K562 (cell line): ENCODE measurements around the gene PTGES3. TPM values are rescaled to one million over a fixed set of nuclear protein-coding genes. Genes with fewer than 3 reads are reported as not detected.
A peak's percentile ranks its signal among the peaks of the same experiment; 100 is the strongest.

Experiments
- CCAR2 ChIP-seq: fragments of 200-400 bp; formaldehyde crosslinking; IDR thresholded peaks from 2 replicates; pipeline ENCODE4 v1.6.1; 2017; ENCODE audit warnings: mild to moderate bottlenecking, low read depth, low read length
- CHAMP1 ChIP-seq: fragments of 450-650 bp; IDR thresholded peaks from 2 replicates; pipeline ENCODE4 v1.6.1; 2016; ENCODE audit warnings: mild to moderate bottlenecking
- DLX4 ChIP-seq: fragments of 250-450 bp; sonication (Bioruptor Pico); IDR thresholded peaks from 2 replicates; pipeline ENCODE4 v1.6.1; 2021; ENCODE audit warnings: mild to moderate bottlenecking
- EHMT2 ChIP-seq: fragments of 450-650 bp; IDR thresholded peaks from 2 replicates; pipeline ENCODE4 v1.6.1; 2018; ENCODE audit warnings: antibody characterized with exemption
- IFI16 ChIP-seq: fragments of 250-450 bp; sonication (Bioruptor Pico); IDR thresholded peaks from 2 replicates; pipeline ENCODE4 v2.1.2; 2022; ENCODE audit warnings: mild to moderate bottlenecking, inconsistent platforms
- NFE2 ChIP-seq: IDR thresholded peaks from 2 replicates; pipeline ENCODE4 v1.6.1; 2014; ENCODE audit warnings: antibody characterized with exemption, low read depth
- NFRKB ChIP-seq: fragments of 450-650 bp; IDR thresholded peaks from 2 replicates; pipeline ENCODE4 v1.6.1; 2016; ENCODE audit warnings: low read depth
- RBM34 ChIP-seq: fragments of 200-400 bp; formaldehyde crosslinking; IDR thresholded peaks from 2 replicates; pipeline ENCODE4 v1.6.1; 2018; ENCODE audit warnings: low read length, borderline replicate concordance; ENCODE audit not compliant: insufficient read depth
- SP1 ChIP-seq: sonication (generic); formaldehyde crosslinking; IDR thresholded peaks from 2 replicates; pipeline ENCODE4 v1.8.1; 2022; ENCODE audit warnings: mild to moderate bottlenecking, missing genetic modification reagents
- TRIM28 ChIP-seq: fragments of 450-650 bp; IDR thresholded peaks from 2 replicates; pipeline ENCODE4 v1.6.1; 2017
- XRCC5 ChIP-seq: fragments of 200-400 bp; formaldehyde crosslinking; IDR thresholded peaks from 2 replicates; pipeline ENCODE4 v1.6.1; 2017; ENCODE audit warnings: low read depth, mild to moderate bottlenecking, low read length
- ZBTB33 ChIP-seq: sonication (generic); formaldehyde crosslinking; IDR thresholded peaks from 2 replicates; pipeline ENCODE4 v1.8.1; 2023; ENCODE audit warnings: mild to moderate bottlenecking, missing genetic modification reagents
- ZFX ChIP-seq: sonication (generic); formaldehyde crosslinking; IDR thresholded peaks from 2 replicates; pipeline ENCODE4 v1.8.0; 2022; ENCODE audit warnings: mild to moderate bottlenecking, missing genetic modification reagents, moderate library complexity
- ZNF124 ChIP-seq: sonication (generic); formaldehyde crosslinking; IDR thresholded peaks from 2 replicates; pipeline ENCODE4 v1.8.1; 2022; ENCODE audit warnings: missing genetic modification reagents
- ZNF561 ChIP-seq: fragments of 450-650 bp; formaldehyde crosslinking; conservative IDR thresholded peaks from 2 replicates; pipeline ENCODE4 v1.4.0; 2020; ENCODE audit warnings: mild to moderate bottlenecking, moderate library complexity
- polyA plus RNA-seq, 8 experiments: library from polyadenylated mRNA; depleted of rRNA in 4 of 8; stranded (reverse) in 5 of 8; unstranded in 3 of 8; fragments of >200 nt; fragmentation: Nextera tagmentation in 2 of 8; fragmentation: Illumina TruSeq in 1 of 8; extraction: Ambion mirVana in 2 of 8; extraction: Trizol in 1 of 8; gene quantifications; 2 replicates each; pipeline versions ENCODE4 v1.2.1 to v1.2.3, GENCODE V29; 2011 to 2014; ENCODE audit warnings: inconsistent platforms in 1 of 8, missing spikeins in 1 of 8
- total RNA-seq, 7 experiments: library from RNA; depleted of rRNA in 6 of 7; stranded (reverse); fragments of >200 nt in 6 of 7; fragmentation: Illumina TruSeq in 2 of 7; extraction: Trizol in 2 of 7; gene quantifications; 2 replicates each; pipeline versions ENCODE4 v1.2.1 to v1.2.3, GENCODE V29; 2011 to 2021; ENCODE audit warnings: low replicate concordance in 1 of 7
- TF ChIP-seq, protein P1 (sequence below), 3 experiments: fragments of 200-800 bp in 1 of 3; sonication (Bioruptor generic) in 1 of 3; sonication (generic) in 1 of 3; formaldehyde crosslinking in 1 of 3; IDR thresholded peaks; 2 replicates each; pipeline versions ENCODE4 v1.6.1 to v1.8.0; 2016 to 2022; ENCODE audit warnings: mild to moderate bottlenecking in 2 of 3, missing compliant biosample characterization in 2 of 3, missing genetic modification characterization in 2 of 3, missing genetic modification reagents in 1 of 3
- TF ChIP-seq, protein P2 (sequence below), 3 experiments: fragments of 200-800 bp in 1 of 3; fragments of 250-450 bp in 1 of 3; fragments of 450-650 bp in 1 of 3; sonication (Bioruptor Pico) in 1 of 3; sonication (Bioruptor generic) in 1 of 3; formaldehyde crosslinking in 1 of 3; IDR thresholded peaks; 2 replicates each; pipeline versions ENCODE4 v1.6.1 to v1.8.0; 2016 to 2022; ENCODE audit warnings: mild to moderate bottlenecking in 2 of 3, missing genetic modification characterization in 2 of 3, missing compliant biosample characterization in 1 of 3, moderate library complexity in 1 of 3
- TF ChIP-seq, protein P3 (sequence below): fragments of 250-450 bp; sonication (Bioruptor Pico); IDR thresholded peaks from 2 replicates; pipeline ENCODE4 v1.8.0; 2022; ENCODE audit warnings: moderate library complexity, mild to moderate bottlenecking, inconsistent platforms

PTGES3 gene
- total and polyA plus RNA-seq, 9 of the 15 experiments (the other 6 are each of a cell fraction or from before 2014, with no cell fraction given): 163 to 501 (median 213) TPM

- TF ChIP-seq RBM34 (no peak), ZBTB33 (CRISPR knock-in tag) (peak; percentile 50; the same call in 1 of the 2 replicates), TRIM28 (no peak), ZNF561 (CRISPR knock-in tag) (no peak), SP1 (peak; percentile 73), CHAMP1 (peak; percentile 92), XRCC5 (peak; percentile 98), DLX4 (no peak), NFE2 (peak; percentile 42), ZNF124 (no peak), NFRKB (no peak), ZFX (peak; percentile 49), CCAR2 (no peak), EHMT2 (no peak), IFI16 (no peak)
- TF ChIP-seq, protein P1, sequence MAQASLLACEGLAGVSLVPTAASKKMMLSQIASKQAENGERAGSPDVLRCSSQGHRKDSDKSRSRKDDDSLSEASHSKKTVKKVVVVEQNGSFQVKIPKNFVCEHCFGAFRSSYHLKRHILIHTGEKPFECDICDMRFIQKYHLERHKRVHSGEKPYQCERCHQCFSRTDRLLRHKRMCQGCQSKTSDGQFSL (CRISPR knock-in tag; IDR thresholded peaks at IDR 0.05): 0 out of 2 replicates have a peak, but pooled peaks have one; percentile 58
- TF ChIP-seq, protein P1 (tag; IDR thresholded peaks at IDR 0.05): no peak; a peak in 1 of 4 replicates
- TF ChIP-seq, protein P2, sequence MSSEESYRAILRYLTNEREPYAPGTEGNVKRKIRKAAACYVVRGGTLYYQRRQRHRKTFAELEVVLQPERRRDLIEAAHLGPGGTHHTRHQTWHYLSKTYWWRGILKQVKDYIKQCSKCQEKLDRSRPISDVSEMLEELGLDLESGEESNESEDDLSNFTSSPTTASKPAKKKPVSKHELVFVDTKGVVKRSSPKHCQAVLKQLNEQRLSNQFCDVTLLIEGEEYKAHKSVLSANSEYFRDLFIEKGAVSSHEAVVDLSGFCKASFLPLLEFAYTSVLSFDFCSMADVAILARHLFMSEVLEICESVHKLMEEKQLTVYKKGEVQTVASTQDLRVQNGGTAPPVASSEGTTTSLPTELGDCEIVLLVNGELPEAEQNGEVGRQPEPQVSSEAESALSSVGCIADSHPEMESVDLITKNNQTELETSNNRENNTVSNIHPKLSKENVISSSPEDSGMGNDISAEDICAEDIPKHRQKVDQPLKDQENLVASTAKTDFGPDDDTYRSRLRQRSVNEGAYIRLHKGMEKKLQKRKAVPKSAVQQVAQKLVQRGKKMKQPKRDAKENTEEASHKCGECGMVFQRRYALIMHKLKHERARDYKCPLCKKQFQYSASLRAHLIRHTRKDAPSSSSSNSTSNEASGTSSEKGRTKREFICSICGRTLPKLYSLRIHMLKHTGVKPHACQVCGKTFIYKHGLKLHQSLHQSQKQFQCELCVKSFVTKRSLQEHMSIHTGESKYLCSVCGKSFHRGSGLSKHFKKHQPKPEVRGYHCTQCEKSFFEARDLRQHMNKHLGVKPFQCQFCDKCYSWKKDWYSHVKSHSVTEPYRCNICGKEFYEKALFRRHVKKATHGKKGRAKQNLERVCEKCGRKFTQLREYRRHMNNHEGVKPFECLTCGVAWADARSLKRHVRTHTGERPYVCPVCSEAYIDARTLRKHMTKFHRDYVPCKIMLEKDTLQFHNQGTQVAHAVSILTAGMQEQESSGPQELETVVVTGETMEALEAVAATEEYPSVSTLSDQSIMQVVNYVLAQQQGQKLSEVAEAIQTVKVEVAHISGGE (CRISPR knock-in tag; IDR thresholded peaks at IDR 0.05): no peak
- TF ChIP-seq, protein P3, sequence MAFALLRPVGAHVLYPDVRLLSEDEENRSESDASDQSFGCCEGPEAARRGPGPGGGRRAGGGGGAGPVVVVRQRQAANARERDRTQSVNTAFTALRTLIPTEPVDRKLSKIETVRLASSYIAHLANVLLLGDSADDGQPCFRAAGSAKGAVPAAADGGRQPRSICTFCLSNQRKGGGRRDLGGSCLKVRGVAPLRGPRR (CRISPR knock-in tag): no peak
Observed at GRCh38 chr12:56630180-56630632, 57.9 kb downstream of the PTGES3 start, which contains the start of gene BAZ2A (continued).
